Endothelial cell (in vitro differentiated cells): ENCODE data around the gene CARMIL3. TPM values are rescaled to one million over a fixed set of nuclear protein-coding genes. Genes with fewer than 3 reads are reported as not detected.

ENCODE experiments used
- DNase-seq: peaks from one replicate; pipeline ENCODE4 v3.0.0; 2021; ENCODE audit warnings: low spot score
- H3K27ac Mint-ChIP-seq: one replicate; pipeline ENCODE4 v1.8.0; 2021; ENCODE audit warnings: mixed read lengths, inconsistent platforms; ENCODE audit not compliant: unreplicated experiment
- H3K27me3 Mint-ChIP-seq: one replicate; pipeline ENCODE4 v1.8.0; 2021; ENCODE audit warnings: mild to moderate bottlenecking, moderate library complexity, mixed read lengths, inconsistent platforms; ENCODE audit not compliant: unreplicated experiment
- H3K36me3 Mint-ChIP-seq: one replicate; pipeline ENCODE4 v1.8.0; 2021; ENCODE audit warnings: mild to moderate bottlenecking, low read depth, mixed read lengths, inconsistent platforms; ENCODE audit not compliant: unreplicated experiment
- H3K4me1 Mint-ChIP-seq: one replicate; pipeline ENCODE4 v1.8.0; 2021; ENCODE audit warnings: mild to moderate bottlenecking, mixed read lengths, inconsistent platforms; ENCODE audit not compliant: unreplicated experiment
- H3K4me3 Mint-ChIP-seq: one replicate; pipeline ENCODE4 v1.8.0; 2021; ENCODE audit warnings: mild to moderate bottlenecking, mixed read lengths, inconsistent platforms; ENCODE audit not compliant: unreplicated experiment
- H3K9me3 Mint-ChIP-seq: one replicate; pipeline ENCODE4 v1.8.0; 2021; ENCODE audit warnings: mixed read lengths, inconsistent platforms; ENCODE audit not compliant: unreplicated experiment
- CTCF ChIP-seq: fragments of 200-600 bp; sonication (generic); IDR thresholded peaks from one replicate; pipeline ENCODE4 v1.5.0; 2021; ENCODE audit warnings: antibody characterized with exemption; ENCODE audit not compliant: unreplicated experiment
- total RNA-seq: library from RNA; stranded (reverse); fragmentation: NEBNext Ultra II Directional; extraction: Animal tissue kit (Norgen Biotek cat#: 25700); gene quantifications from one replicate; pipeline ENCODE4 v1.2.1, GENCODE V29; 2021; ENCODE audit not compliant: unreplicated experiment

The CARMIL3 gene
- total RNA-seq, 1 donor from 2014 or later: 1.4 TPM

- Mint-ChIP-seq H3K36me3 (no peaks in the 10 kb centered on the region), H3K4me3 (no peak overlapping the region), H3K27me3 (peaks cover 10% of the 10 kb centered on the region), H3K4me1 (peaks cover 5% of the 10 kb centered on the region), H3K27ac (no peak overlapping the region), H3K9me3 (no peaks in the 10 kb centered on the region)
- TF ChIP-seq CTCF: no peak
- no peak for DNase-seq
Observed at GRCh38 chr14:24087004-24087403, 35.2 kb downstream of the CARMIL3 start.

- TF ChIP-seq CTCF: no peak
- no peak overlapping the region for H3K4me3 Mint-ChIP-seq
- no peak for DNase-seq
- H3K4me1 Mint-ChIP-seq: peaks cover 3% of the 10 kb centered on the region
- H3K27me3 Mint-ChIP-seq: peaks cover 9% of the 10 kb centered on the region
- H3K36me3 Mint-ChIP-seq: peaks cover 3% of the 10 kb centered on the region
- no peaks in the 10 kb centered on the region for H3K9me3 Mint-ChIP-seq
- no peak overlapping the region for H3K27ac Mint-ChIP-seq
Observed at GRCh38 chr14:24088095-24088494, 36.3 kb downstream of the CARMIL3 start.

GRCh38 chr14:24089890-24090289 lies 38.1 kb downstream of the CARMIL3 start:
- DNase-seq: no peak
- no peak for TF ChIP-seq CTCF
- H3K9me3 Mint-ChIP-seq: no peaks in the 10 kb centered on the region
- H3K27ac Mint-ChIP-seq: no peak overlapping the region
- H3K27me3 Mint-ChIP-seq: peaks cover 10% of the 10 kb centered on the region
- H3K36me3 Mint-ChIP-seq: peaks cover 5% of the 10 kb centered on the region
- peaks cover 8% of the 10 kb centered on the region for H3K4me1 Mint-ChIP-seq
- no peak overlapping the region for H3K4me3 Mint-ChIP-seq

- Mint-ChIP-seq H3K27ac (no peak overlapping the region), H3K4me3 (no peak overlapping the region), H3K36me3 (peaks cover 8% of the 10 kb centered on the region), H3K27me3 (peaks cover 11% of the 10 kb centered on the region), H3K4me1 (peaks cover 18% of the 10 kb centered on the region), H3K9me3 (no peaks in the 10 kb centered on the region)
- no peak for DNase-seq
- TF ChIP-seq CTCF: no peak
Observed at GRCh38 chr14:24092110-24092504, 40.3 kb downstream of the CARMIL3 start.

GRCh38 chr14:24092505-24093206 lies 40.8 kb downstream of the CARMIL3 start:
- peaks cover 18% of the 10 kb centered on the region for H3K4me1 Mint-ChIP-seq
- peaks cover 8% of the 10 kb centered on the region for H3K36me3 Mint-ChIP-seq
- H3K9me3 Mint-ChIP-seq: no peaks in the 10 kb centered on the region
- H3K27me3 Mint-ChIP-seq: peaks cover 8% of the 10 kb centered on the region
- peak overlapping the region; percentile 79 for H3K4me3 Mint-ChIP-seq
- H3K27ac Mint-ChIP-seq: no peak overlapping the region
- no peak for DNase-seq
- no peak for TF ChIP-seq CTCF
